ENCODE measurements around the gene MATCAP1. TPM values are rescaled to one million over a fixed set of nuclear protein-coding genes. Genes with fewer than 3 reads are reported as not detected.
A peak's percentile ranks its signal among the peaks of the same experiment; 100 is the strongest.

The MATCAP1 gene
- polyA plus RNA-seq, 2 of the 4 experiments (the other 2 are of a cell fraction): 7.5 to 20.8 TPM

GRCh38 chr16:67184453-67184994 lies 761 bp upstream of the MATCAP1 start:
- H3K9me3 ChIP-seq: no peaks in the 10 kb centered on the region
- TF ChIP-seq EP300 (IDR thresholded peaks at IDR 0.05): no peak
- TF ChIP-seq CTCF (IDR thresholded peaks at IDR 0.05): no peak
- TF ChIP-seq JUNB (IDR thresholded peaks at IDR 0.05): no peak
- TF ChIP-seq MAFK (IDR thresholded peaks at IDR 0.05; ENCODE audit: partially characterized antibody): no peak
- TF ChIP-seq GATA3 (IDR thresholded peaks at IDR 0.05; ENCODE audit: borderline replicate concordance): no peak
- ATAC-seq (peak; percentile 37 to 47), FAIRE-seq (no peak), DNase-seq (ENCODE audit: low read depth in 1 of 2, low spot score in 1 of 2) (peak in 1 of 2 experiments; percentile 40)
- ChIA-PET POLR2A (interaction anchor here (1.5 to 1.6 kb wide), 3 partner anchors 10 to 167 kb away, joined by 3 to 4 read pairs (median 3); partner anchors contain the start of gene TMEM208), CTCF (interaction anchor here (0.5 to 10.7 kb wide), 56 partner anchors 10 to 293 kb away, joined by 3 to 162 read pairs (median 5); partner anchors contain the start of genes B3GNT9, CES3, FBXL8 and NOL3)
- peak overlapping the region; percentile 66 for H3K4me3 ChIP-seq
- H3K27ac ChIP-seq: peak overlapping the region; percentile 93 to 97
- WGBS (ENCODE audit: missing lambda C conversion rate): 41% methylated on average over 46 of the region's 59 CpGs
- peaks cover 33% of the 10 kb centered on the region for H3K4me1 ChIP-seq
- peak overlapping the region; percentile 89 for H3K4me2 ChIP-seq

- Histone ChIP-seq H3K27ac (peak overlapping the region; percentile 93 to 97), H3K4me3 (peak overlapping the region; percentile 66), H3K9me3 (no peaks in the 10 kb centered on the region), H3K4me2 (peak overlapping the region; percentile 76), H3K4me1 (peaks cover 38% of the 10 kb centered on the region)
- 14% methylated on average over 11 of the region's 11 CpGs for WGBS (ENCODE audit: missing lambda C conversion rate)
- CTCF ChIA-PET: interaction anchor here (1.1 to 10.7 kb wide), 6 partner anchors 11 to 229 kb away, joined by 4 to 162 read pairs (median 34); partner anchors contain the start of gene NOL3
- DNase-seq (ENCODE audit: low read depth in 1 of 2, low spot score in 1 of 2): no peak
- FAIRE-seq: no peak
- POLR2A ChIA-PET: interaction anchor here (0.6 kb wide), 1 partner anchor 155 kb away, joined by 3 read pairs; no protein-coding TSS in a partner anchor
- no peak for ATAC-seq
- peak; percentile 67; the same call in 1 of the 2 replicates for TF ChIP-seq KDM1A (IDR thresholded peaks at IDR 0.05; ENCODE audit: low read depth)
- TF ChIP-seq EHMT2 (IDR thresholded peaks at IDR 0.05; ENCODE audit: low read depth): no peak
- TF ChIP-seq ZFP36 (IDR thresholded peaks at IDR 0.05; ENCODE audit: borderline replicate concordance, partially characterized antibody): peak; percentile 91
These were observed 508 bp downstream of the MATCAP1 start for GRCh38 chr16:67183284-67183626.

- no peak for ATAC-seq
- FAIRE-seq: no peak
- DNase-seq (ENCODE audit: low read depth in 1 of 2, low spot score in 1 of 2): no peak
- CTCF ChIA-PET: interaction anchor here (1.1 to 10.7 kb wide), 5 partner anchors 10 to 228 kb away, joined by 4 to 162 read pairs (median 44); partner anchors contain the start of gene NOL3
- Histone ChIP-seq H3K4me3 (no peak overlapping the region), H3K27ac (no peak overlapping the region), H3K4me2 (peak overlapping the region; percentile 76), H3K9me3 (no peaks in the 10 kb centered on the region), H3K4me1 (peaks cover 38% of the 10 kb centered on the region)
- POLR2A ChIA-PET: interaction anchor here (0.7 kb wide), 1 partner anchor 67 kb away, joined by 5 read pairs; the partner anchor contains the start of gene SLC9A5
- WGBS (ENCODE audit: missing lambda C conversion rate): 88% methylated on average over 2 of the region's 2 CpGs
- TF ChIP-seq HES2 (IDR thresholded peaks at IDR 0.05): no peak
- TF ChIP-seq NR3C1 (IDR thresholded peaks at IDR 0.05): no peak
These were observed 1.5 kb downstream of the MATCAP1 start for GRCh38 chr16:67182288-67182687.

- no peak overlapping the region for H3K4me3 ChIP-seq
- TF ChIP-seq ZFP36 (IDR thresholded peaks at IDR 0.05; ENCODE audit: borderline replicate concordance, partially characterized antibody) (no peak), FOSB (CRISPR knock-in tag; IDR thresholded peaks at IDR 0.05) (no peak), CEBPB (IDR thresholded peaks at IDR 0.05) (no peak), HOXA7 (CRISPR knock-in tag; IDR thresholded peaks at IDR 0.05) (no peak), HOXB13 (CRISPR knock-in tag; IDR thresholded peaks at IDR 0.05; ENCODE audit: low read depth) (no peak), CHD2 (IDR thresholded peaks at IDR 0.05; ENCODE audit: low read length, partially characterized antibody) (no peak), RFX5 (IDR thresholded peaks at IDR 0.05) (no peak), HMGXB4 (CRISPR knock-in tag; IDR thresholded peaks at IDR 0.05; ENCODE audit: borderline replicate concordance) (no peak), PBX3 (IDR thresholded peaks at IDR 0.05) (no peak), GATA3 (IDR thresholded peaks at IDR 0.05; ENCODE audit: borderline replicate concordance) (no peak)
- POLR2A ChIA-PET: interaction anchor here (0.7 to 1.0 kb wide), 2 partner anchors 11 to 67 kb away, joined by 4 to 5 read pairs; partner anchors contain the start of genes NOL3 and SLC9A5
These were observed 2.4 kb downstream of the MATCAP1 start for GRCh38 chr16:67181346-67181745.

More at GRCh38 chr16:67181346-67181745, 2.4 kb downstream of the MATCAP1 start:
- FAIRE-seq (no peak), DNase-seq (ENCODE audit: low read depth in 1 of 2, low spot score in 1 of 2) (no peak), ATAC-seq (no peak)
- H3K4me2 ChIP-seq: no peak overlapping the region
- no peak overlapping the region for H3K27ac ChIP-seq
- CTCF ChIA-PET: interaction anchor here (0.6 to 10.7 kb wide), 8 partner anchors 9 to 229 kb away, joined by 3 to 162 read pairs (median 4); partner anchors contain the start of genes B3GNT9 and NOL3
- H3K4me1 ChIP-seq: peaks cover 33% of the 10 kb centered on the region
- 68% methylated on average over 2 of the region's 2 CpGs for WGBS (ENCODE audit: missing lambda C conversion rate)
- H3K9me3 ChIP-seq: no peaks in the 10 kb centered on the region
